ENCODE measurements around the gene FNDC3B. TPM values are rescaled to one million over a fixed set of nuclear protein-coding genes. Genes with fewer than 3 reads are reported as not detected.
A peak's percentile ranks its signal among the peaks of the same experiment; 100 is the strongest.

Gene FNDC3B
- total and polyA plus RNA-seq, 2 donors (not counting 3 experiments of a cell fraction or from before 2014, with no cell fraction given), result 91.6 to 295 TPM

- CTCF ChIA-PET, result interaction anchor here (0.7 to 1.8 kb wide), 4 partner anchors 9 to 92 kb away, joined by 3 to 5 read pairs (median 4); no protein-coding TSS in a partner anchor
- Histone ChIP-seq H3K9ac (replicated peaks; ENCODE audit: extremely low read depth, insufficient read depth, low read length) (no peak overlapping the region), H3K79me2 (ENCODE audit: control insufficient read depth, insufficient read depth, low read length) (peaks cover 93% of the 10 kb centered on the region), H3K27ac (ENCODE audit: insufficient read depth, low read depth, low read length) (no peak overlapping the region), H3K4me1 (ENCODE audit: control insufficient read depth, extremely low read depth, insufficient read depth, low read length) (peaks cover 4% of the 10 kb centered on the region), H3K27me3 (ENCODE audit: control insufficient read depth in 2 of 2, insufficient read depth in 2 of 2, low read length in 2 of 2) (no peaks in the 10 kb centered on the region), H3K4me2 (ENCODE audit: insufficient read depth, low read length) (no peak overlapping the region), H3K9me1 (replicated peaks; ENCODE audit: control insufficient read depth, extremely low read depth, insufficient read depth, low read length) (no peaks in the 10 kb centered on the region), H3K36me3 (ENCODE audit: control insufficient read depth in 2 of 2, extremely low read depth in 1 of 2, insufficient read depth in 2 of 2, low read length in 2 of 2) (peaks cover 0 to 9% of the 10 kb centered on the region in 2 experiments), H2AFZ (ENCODE audit: low read depth, low read length) (no peak overlapping the region), H3K4me3 (replicated peaks in 1 of 3; ENCODE audit: insufficient read depth in 1 of 3, low read depth in 1 of 3, low read length in 3 of 3) (no peak overlapping the region), H3K9me3 (replicated peaks; ENCODE audit: control insufficient read depth, insufficient read depth, low read length) (no peaks in the 10 kb centered on the region), H4K20me1 (replicated peaks; ENCODE audit: control insufficient read depth, extremely low read depth, insufficient read depth, low read length) (peaks cover 24% of the 10 kb centered on the region)
- intact Hi-C loops (cut with micrococcal nuclease) (no loop called here), dilution Hi-C loops (cut with MboI; ENCODE audit: extremely low pct_ligation_motif_present, low sequenced_read_pairs) (no loop called here)
- TF ChIP-seq JUN (IDR thresholded peaks at IDR 0.05; ENCODE audit: borderline replicate concordance, insufficient read depth, insufficient read length, low read depth), result no peak
- peak; percentile 35 for TF ChIP-seq POLR2A (IDR thresholded peaks at IDR 0.05; ENCODE audit: low read depth, low read length)
- POLR2A ChIA-PET, result interaction anchor here (0.7 to 1.0 kb wide), 2 partner anchors 41 to 66 kb away, joined by 5 to 6 read pairs; no protein-coding TSS in a partner anchor
- BruUV-seq (replicated peaks), result no TSS peak
- DNase-seq (ENCODE audit: low read depth, low spot score) (no peak), FAIRE-seq (no peak)
These were observed 66.9 kb downstream of the FNDC3B start for GRCh38 chr3:172106037-172106954.

DNA sequence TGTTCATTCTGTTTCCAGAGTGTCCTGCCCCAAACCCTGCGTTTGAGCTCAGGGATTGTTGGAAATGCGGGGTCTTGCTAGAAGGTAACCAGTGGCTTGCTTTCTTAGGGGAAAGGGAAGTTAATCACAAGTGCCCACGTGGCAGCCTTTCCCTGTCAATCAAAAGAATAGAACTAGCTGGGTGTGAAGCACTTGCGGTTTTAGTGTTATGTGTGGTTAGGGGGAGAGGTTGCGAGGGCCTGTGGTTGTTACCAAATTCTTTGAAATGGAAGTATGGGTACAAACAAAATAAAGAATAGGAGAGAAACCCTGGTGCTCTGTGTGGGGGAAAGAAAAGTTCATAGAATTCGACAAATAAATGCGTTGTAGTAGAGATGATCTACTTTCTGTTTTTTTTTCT is 67.6 kb downstream of the FNDC3B start:
- Histone ChIP-seq H3K4me2 (ENCODE audit: insufficient read depth, low read length) (no peak overlapping the region), H3K79me2 (ENCODE audit: control insufficient read depth, insufficient read depth, low read length) (peaks cover 92% of the 10 kb centered on the region), H3K27me3 (ENCODE audit: control insufficient read depth in 2 of 2, insufficient read depth in 2 of 2, low read length in 2 of 2) (no peaks in the 10 kb centered on the region), H3K9ac (replicated peaks; ENCODE audit: extremely low read depth, insufficient read depth, low read length) (no peak overlapping the region), H4K20me1 (replicated peaks; ENCODE audit: control insufficient read depth, extremely low read depth, insufficient read depth, low read length) (peaks cover 22% of the 10 kb centered on the region), H3K9me1 (replicated peaks; ENCODE audit: control insufficient read depth, extremely low read depth, insufficient read depth, low read length) (no peaks in the 10 kb centered on the region), H3K9me3 (replicated peaks; ENCODE audit: control insufficient read depth, insufficient read depth, low read length) (no peaks in the 10 kb centered on the region), H2AFZ (ENCODE audit: low read depth, low read length) (no peak overlapping the region), H3K36me3 (ENCODE audit: control insufficient read depth in 2 of 2, extremely low read depth in 1 of 2, insufficient read depth in 2 of 2, low read length in 2 of 2) (peaks cover 0 to 12% of the 10 kb centered on the region in 2 experiments), H3K27ac (ENCODE audit: insufficient read depth, low read depth, low read length) (no peak overlapping the region), H3K4me3 (replicated peaks in 1 of 3; ENCODE audit: insufficient read depth in 1 of 3, low read depth in 1 of 3, low read length in 3 of 3) (no peak overlapping the region), H3K4me1 (ENCODE audit: control insufficient read depth, extremely low read depth, insufficient read depth, low read length) (peaks cover 4% of the 10 kb centered on the region)
- FAIRE-seq, result no peak
- TF ChIP-seq EZH2 (IDR thresholded peaks at IDR 0.05; ENCODE audit: borderline replicate concordance, low read depth, low read length, severe bottlenecking), result no peak
- ChIA-PET CTCF (interaction anchor here (1.3 kb wide), 1 partner anchor 10 kb away, joined by 5 read pairs; no protein-coding TSS in a partner anchor), POLR2A (no interaction called here)
- no TSS peak for BruUV-seq (replicated peaks)
- intact Hi-C loops (cut with micrococcal nuclease) (no loop called here), dilution Hi-C loops (cut with MboI; ENCODE audit: extremely low pct_ligation_motif_present, low sequenced_read_pairs) (no loop called here)
- DNase-seq (ENCODE audit: low read depth, low spot score), result no peak
